Pancreas (tissue), 10 donors: ENCODE results near the gene C10orf95. TPM values are rescaled to one million over a fixed set of nuclear protein-coding genes. Genes with fewer than 3 reads are reported as not detected.
A peak's percentile ranks its signal among the peaks of the same experiment; 100 is the strongest.
"Not testable (repeated sequence)": the region's sequence is repeated elsewhere in the genome, so short reads cannot be mapped to it uniquely, and the experiment has no call there.

Experiments used
- ATAC-seq, 4 donors: fragments of 200-7000 bp; cut with Tn5 transposase; one replicate each; pipeline versions ENCODE4 v1.8.0 to v1.9.1; 2020; ENCODE audit warnings: mild to moderate bottlenecking in 4 of 4, moderate library complexity in 4 of 4
- DNase-seq, 6 donors: peaks; one replicate each; pipeline ENCODE4 v3.0.0-alpha.2; 2020
- FAIRE-seq: peaks from 2 replicates; lab custom pipeline; 2012; peaks lifted over from hg19 to GRCh38; lab: Jason Lieb, UNC
- H3K27ac ChIP-seq, 4 donors: fragments of 200-600 bp; sonication (generic); 1 replicate in 3 of 4; 2 replicates in 1 of 4; pipeline versions ENCODE4 v1.5.0 to v1.8.0; 2020
- H3K27me3 ChIP-seq, 4 donors: fragments of 200-600 bp; one replicate each; pipeline ENCODE4 v1.8.0; 2021
- H3K36me3 ChIP-seq, 3 donors: fragments of 200-600 bp; sonication (generic) in 1 of 3; one replicate each; pipeline versions ENCODE4 v1.5.0 to v1.8.0; 2020 to 2021
- H3K4me1 ChIP-seq, 3 donors: fragments of 200-600 bp; one replicate each; pipeline ENCODE4 v1.8.0; 2021
- H3K4me3 ChIP-seq, 4 donors: fragments of 200-600 bp; sonication (generic) in 2 of 4; one replicate each; pipeline versions ENCODE4 v1.5.0 to v1.8.0; 2020 to 2021
- H3K9me3 ChIP-seq, 4 donors: fragments of 200-600 bp; one replicate each; pipeline ENCODE4 v1.8.0; 2021
- whole genome bisulfite sequencing, 2 donors: extraction: QIAGEN DNeasy Blood & Tissue Kit; methylation state at CpG; one replicate each; pipeline ENCODE4 v1.1.7; 2013; 5-methylcytosine and 5-hydroxymethylcytosine counted together
- intact Hi-C, 3 donors: fragments of 100-400 bp; cut with DNase I; formaldehyde crosslinking; loops; one replicate each; pipeline versions ENCODE4 v1.11.1 to v1.14.2; 2022
- polyA plus RNA-seq, 2 donors: library from polyadenylated mRNA; stranded (reverse); fragments of 200-250 nt; gene quantifications; one replicate each; pipeline ENCODE4 v1.2.3, GENCODE V29; 2013
- total RNA-seq, 6 donors: library from RNA; stranded (reverse); fragmentation: NEBNext Ultra II Directional in 4 of 6; extraction: Animal tissue kit (Norgen Biotek cat#: 25700) in 4 of 6; gene quantifications; one replicate each; pipeline versions ENCODE4 v1.2.1 to v1.2.4, GENCODE V29; 2021 to 2023
- TF ChIP-seq, protein P1 (sequence below), 4 donors: fragments of 200-600 bp; sonication (generic) in 3 of 4; IDR thresholded peaks; one replicate each; pipeline versions ENCODE4 v1.5.0 to v1.8.0; 2021; ENCODE audit warnings: antibody characterized with exemption in 4 of 4
- donor health status: healthy with polysubstance abuse.
- donor health status: DM: no; HTN: no; CAD: no; lungs with moderate emphysema.
- donor health status: DM: no; HTN: no; CAD: no.
- donor health status: control.
- donor health status: control.
- donor health status: Bipolar disorder and iron deficiency.
- donor health status: DM: yes; HTN: yes; CAD: no.
- donor health status: DM: no; HTN: no; CAD: no.
- donor health status: DM: no; HTN: no; CAD: no.
- donor health status: DM: yes; HTN: yes; CAD: no.

Gene C10orf95, protein sequence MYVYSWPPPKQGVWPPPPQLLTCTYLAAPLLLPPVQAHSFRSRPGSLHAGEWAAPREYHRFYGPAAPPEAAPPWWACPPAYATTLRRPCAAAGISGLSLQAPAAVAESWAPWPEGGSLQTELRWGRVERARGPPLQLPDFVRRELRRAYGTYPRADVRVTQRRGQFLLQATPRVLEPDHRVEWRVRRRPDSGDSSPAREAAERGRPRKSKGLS
- total RNA-seq (1 to 10 TPM in 2 of 6 donors, under 1 TPM in 4; 0.37 to 1.1 (median 0.44) TPM), polyA plus RNA-seq (1 to 10 TPM in 1 of 2 donors, under 1 TPM in 1; 0.46 to 1.2 TPM)

DNA sequence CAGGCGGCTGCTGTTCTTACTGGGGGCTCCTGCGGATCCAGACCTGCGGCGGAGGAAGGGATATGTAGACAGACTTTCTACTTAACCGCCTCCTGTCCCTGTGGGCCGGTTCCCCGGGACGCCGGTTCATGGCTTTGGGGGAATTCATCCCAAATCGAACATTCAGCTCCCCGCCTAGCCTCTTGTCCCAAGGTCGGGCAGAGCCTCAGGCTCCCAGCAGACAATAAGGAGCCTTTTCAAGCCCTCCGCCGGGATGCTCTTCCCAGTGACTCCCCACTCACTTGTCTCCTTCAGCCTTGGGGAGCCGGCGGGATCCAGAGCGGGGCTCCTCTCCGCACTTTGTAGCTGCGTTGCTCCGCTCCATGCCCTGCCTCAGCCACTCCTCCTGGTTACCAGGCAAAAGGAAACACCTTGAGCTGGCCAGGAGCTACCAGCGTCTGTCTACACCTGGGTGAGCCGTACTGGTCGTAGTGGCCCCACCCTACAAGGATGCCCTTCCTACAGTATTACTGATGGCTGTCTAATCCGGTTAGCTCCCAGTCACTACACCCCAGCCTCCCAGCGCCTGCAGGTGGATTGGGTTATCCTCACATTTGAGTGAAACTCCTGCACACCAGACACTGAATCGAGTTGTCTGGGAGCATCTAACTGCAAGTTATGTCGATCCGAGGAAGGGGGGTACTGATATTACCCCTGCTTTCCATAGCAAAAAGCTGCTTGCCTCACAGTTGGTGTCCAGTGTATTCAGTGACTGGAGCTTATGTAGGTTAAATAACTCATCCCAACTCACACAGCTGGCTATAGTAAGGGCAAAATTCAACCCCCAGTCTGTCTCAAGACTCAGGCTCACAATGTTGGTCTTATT, at the start of gene C10orf95:
C10orf95 (minus strand) TSS at position 439 of the 865 bp plus-strand sequence. CDS start 450 bp downstream, outside the sequence.
- Histone ChIP-seq H3K27me3 (no peaks in the 10 kb centered on the region), H3K4me1 (peaks cover 0 to 5% (median 0%) of the 10 kb centered on the region in 3 donors), H3K4me3 (peak within 1 kb of the TSS; percentile 70 to 94 (median 86)), H3K9me3 (no peaks in the 10 kb centered on the region), H3K27ac (peak within 1 kb of the TSS; percentile 79 to 91 (median 86)), H3K36me3 (no peaks in the 10 kb centered on the region)
- DNase-seq = peak; percentile 32 to 79 (median 52)
- FAIRE-seq = no peak
- TF ChIP-seq, protein P1, sequence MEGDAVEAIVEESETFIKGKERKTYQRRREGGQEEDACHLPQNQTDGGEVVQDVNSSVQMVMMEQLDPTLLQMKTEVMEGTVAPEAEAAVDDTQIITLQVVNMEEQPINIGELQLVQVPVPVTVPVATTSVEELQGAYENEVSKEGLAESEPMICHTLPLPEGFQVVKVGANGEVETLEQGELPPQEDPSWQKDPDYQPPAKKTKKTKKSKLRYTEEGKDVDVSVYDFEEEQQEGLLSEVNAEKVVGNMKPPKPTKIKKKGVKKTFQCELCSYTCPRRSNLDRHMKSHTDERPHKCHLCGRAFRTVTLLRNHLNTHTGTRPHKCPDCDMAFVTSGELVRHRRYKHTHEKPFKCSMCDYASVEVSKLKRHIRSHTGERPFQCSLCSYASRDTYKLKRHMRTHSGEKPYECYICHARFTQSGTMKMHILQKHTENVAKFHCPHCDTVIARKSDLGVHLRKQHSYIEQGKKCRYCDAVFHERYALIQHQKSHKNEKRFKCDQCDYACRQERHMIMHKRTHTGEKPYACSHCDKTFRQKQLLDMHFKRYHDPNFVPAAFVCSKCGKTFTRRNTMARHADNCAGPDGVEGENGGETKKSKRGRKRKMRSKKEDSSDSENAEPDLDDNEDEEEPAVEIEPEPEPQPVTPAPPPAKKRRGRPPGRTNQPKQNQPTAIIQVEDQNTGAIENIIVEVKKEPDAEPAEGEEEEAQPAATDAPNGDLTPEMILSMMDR (IDR thresholded peaks at IDR 0.05) = no peak
- intact Hi-C loops = no loop called here
- WGBS, 2 donors = 8 to 15% methylated on average over 26 to 28 of the region's 28 CpGs
- ATAC-seq = peak; percentile 13 to 31 (median 23)

DNA sequence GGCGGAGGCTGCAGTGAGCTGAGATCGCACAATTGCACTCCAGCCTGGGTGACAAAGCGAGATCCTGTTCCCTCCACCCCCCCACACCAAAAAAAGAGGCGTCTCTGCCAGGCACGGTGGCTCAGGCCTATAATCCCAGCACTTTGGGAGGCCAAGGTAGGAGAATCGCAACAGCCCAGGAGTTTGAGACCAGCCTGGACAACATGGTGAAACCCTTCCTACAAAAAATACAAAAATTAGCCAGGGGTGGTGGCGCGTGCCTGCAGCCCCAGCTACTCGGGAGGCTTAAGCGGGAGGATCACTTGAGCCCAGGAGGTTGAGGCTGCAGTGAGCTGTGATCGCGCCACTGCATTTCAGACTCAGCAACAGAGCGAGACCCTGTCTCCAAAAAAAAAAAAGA, 49.3 kb upstream of the C10orf95 start:
- ATAC-seq, H3K4me3 ChIP-seq, H3K9me3 ChIP-seq, H3K36me3 ChIP-seq, H3K27ac ChIP-seq, DNase-seq, H3K27me3 ChIP-seq, FAIRE-seq: not testable (repeated sequence)
- peaks cover 6 to 15% (median 12%) of the 10 kb centered on the region in 3 donors for H3K4me1 ChIP-seq
- intact Hi-C loops = loop anchor here in 1 of 3 donors (10.0 kb wide), 1 partner anchor 84 kb away; no protein-coding TSS in a partner anchor
- WGBS, 2 donors = 93 to 96% methylated on average over 13 of the region's 13 CpGs

DNA sequence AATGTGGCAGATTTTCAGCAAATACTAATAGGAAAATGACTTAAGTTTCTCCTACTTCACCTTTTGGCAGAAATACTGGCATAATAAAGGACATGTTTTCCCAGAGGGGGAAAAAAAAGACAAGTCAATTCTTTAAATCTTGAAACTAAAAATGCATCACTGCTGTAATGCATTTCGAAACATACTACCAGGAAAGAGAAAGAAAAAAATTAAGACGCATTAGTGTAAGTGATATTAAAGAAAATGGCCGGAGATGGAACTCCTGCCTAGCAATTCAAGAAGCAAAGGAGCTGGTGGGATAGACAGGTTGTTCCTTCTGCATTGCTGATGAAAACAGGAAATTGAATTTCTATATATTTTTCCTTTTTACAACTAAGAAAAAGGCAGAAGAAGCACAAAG, 48.0 kb upstream of the C10orf95 start:
- 83 to 91% methylated on average over 3 of the region's 3 CpGs for WGBS, 2 donors
- H3K27ac ChIP-seq = no peak overlapping the region
- H3K4me1 ChIP-seq = peaks cover 6 to 12% (median 7%) of the 10 kb centered on the region in 3 donors
- intact Hi-C loops = no loop called here
- H3K27me3 ChIP-seq = no peaks in the 10 kb centered on the region
- H3K36me3 ChIP-seq = no peaks in the 10 kb centered on the region
- DNase-seq = no peak
- FAIRE-seq = no peak
- TF ChIP-seq, protein P1 (IDR thresholded peaks at IDR 0.05) = no peak
- no peak for ATAC-seq
- no peaks in the 10 kb centered on the region for H3K9me3 ChIP-seq
- H3K4me3 ChIP-seq = no peak overlapping the region

DNA sequence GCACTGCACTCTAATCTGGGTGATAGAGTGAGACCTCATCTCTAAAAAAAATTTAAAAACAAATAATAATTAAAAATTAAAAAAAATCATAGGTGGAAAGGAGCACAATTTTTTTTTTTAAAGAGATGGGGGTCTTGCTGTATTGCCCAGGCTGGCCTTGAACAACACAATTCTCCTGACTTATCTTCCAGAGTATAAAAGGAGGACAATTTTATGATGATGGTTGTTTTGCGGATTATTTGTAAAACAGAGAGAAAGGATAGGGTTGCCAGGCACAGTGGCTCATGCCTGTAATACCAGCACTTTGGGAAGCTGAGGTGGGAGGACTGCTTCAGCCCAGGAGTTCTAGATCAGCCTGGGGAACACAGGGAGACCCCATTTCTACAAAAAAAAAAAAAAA, 46.2 kb upstream of the C10orf95 start:
- no peaks in the 10 kb centered on the region for H3K27me3 ChIP-seq
- no peak overlapping the region for H3K27ac ChIP-seq
- intact Hi-C loops = no loop called here
- DNase-seq (no peak), FAIRE-seq (no peak), ATAC-seq (no peak)
- WGBS, 2 donors = 77 to 80% methylated on average over 1 of the region's 1 CpG
- no peak overlapping the region for H3K4me3 ChIP-seq
- no peaks in the 10 kb centered on the region for H3K9me3 ChIP-seq
- no peaks in the 10 kb centered on the region for H3K36me3 ChIP-seq
- H3K4me1 ChIP-seq = peaks cover 6 to 8% (median 7%) of the 10 kb centered on the region in 3 donors
- TF ChIP-seq, protein P1 (IDR thresholded peaks at IDR 0.05) = no peak

DNA sequence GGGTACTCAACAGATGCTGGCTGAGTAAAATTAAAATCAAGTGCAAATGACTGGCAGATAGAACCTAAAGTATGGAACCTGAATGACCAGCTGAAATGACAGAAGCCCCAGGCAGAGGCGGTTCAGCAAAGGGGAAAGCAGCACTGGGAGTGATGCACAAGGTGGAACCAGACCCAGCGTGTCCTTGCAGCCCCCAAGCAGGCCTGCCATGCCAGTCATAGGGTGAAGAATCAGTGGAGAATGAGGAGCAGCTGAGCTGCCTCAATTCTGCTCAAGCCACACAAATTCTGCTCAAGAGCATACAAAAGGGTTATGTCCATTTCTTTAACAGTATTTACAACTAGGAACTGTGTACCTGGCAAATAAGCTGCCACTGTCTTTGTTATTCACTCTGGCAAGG, 42.4 kb upstream of the C10orf95 start:
- Histone ChIP-seq H3K27ac (no peak overlapping the region), H3K36me3 (peaks cover 0 to 9% (median 4%) of the 10 kb centered on the region in 3 donors), H3K27me3 (no peaks in the 10 kb centered on the region), H3K9me3 (no peaks in the 10 kb centered on the region), H3K4me3 (no peak overlapping the region), H3K4me1 (peaks cover 0 to 12% (median 0%) of the 10 kb centered on the region in 3 donors)
- TF ChIP-seq, protein P1 (IDR thresholded peaks at IDR 0.05) = no peak
- no peak for ATAC-seq
- DNase-seq = no peak
- WGBS, 2 donors = 81 to 82% methylated on average over 2 of the region's 2 CpGs
- intact Hi-C loops = no loop called here
- no peak for FAIRE-seq
